OCI-LY1 (cell line): Measurements from ENCODE around the gene LRRFIP2.
A peak's percentile ranks its signal among the peaks of the same experiment; 100 is the strongest.

Source experiments
- H2AFZ ChIP-seq: fragments of 200-600 bp; sonication (generic), shearing (Covaris generic); 2 replicates; pipeline ENCODE4 v1.6.0; 2014; ENCODE audit warnings: antibody characterized with exemption, mild to moderate bottlenecking, low read length
- H3F3A ChIP-seq: fragments of 200-600 bp; sonication (generic), shearing (Covaris generic); 2 replicates; pipeline ENCODE4 v1.6.0; 2014; ENCODE audit warnings: mild to moderate bottlenecking, antibody characterized with exemption, low read length, moderate library complexity; ENCODE audit not compliant: insufficient read depth
- H3K27ac ChIP-seq: fragments of 200-600 bp; sonication (generic); 2 replicates; pipeline ENCODE4 v1.5.1; 2014; ENCODE audit warnings: low read length, mixed run types, mild to moderate bottlenecking, low read depth; ENCODE audit not compliant: poor library complexity, severe bottlenecking
- H3K27me3 ChIP-seq: fragments of 200-600 bp; sonication (generic); 2 replicates; pipeline ENCODE4 v1.6.0; 2014; ENCODE audit warnings: antibody characterized with exemption, mild to moderate bottlenecking, low read length, moderate library complexity; ENCODE audit not compliant: insufficient read depth
- H3K36me3 ChIP-seq: fragments of 200-600 bp; sonication (generic); 2 replicates; pipeline ENCODE4 v1.6.1; 2014; ENCODE audit warnings: mild to moderate bottlenecking, antibody characterized with exemption, low read length, moderate library complexity, mixed read lengths; ENCODE audit not compliant: insufficient read depth
- H3K4me1 ChIP-seq: fragments of 200-600 bp; sonication (generic); 2 replicates; pipeline ENCODE4 v1.5.1; 2014; ENCODE audit warnings: mild to moderate bottlenecking, low read length, moderate library complexity; ENCODE audit not compliant: insufficient read depth, severe bottlenecking
- H3K4me2 ChIP-seq: fragments of 200-600 bp; sonication (generic), shearing (Covaris generic); 2 replicates; pipeline ENCODE4 v1.6.1; 2014; ENCODE audit warnings: low read length
- H3K4me3 ChIP-seq: fragments of 200-600 bp; sonication (generic); 2 replicates; pipeline ENCODE4 v1.5.1; 2014; ENCODE audit warnings: low read length, low read depth, mild to moderate bottlenecking, mixed read lengths; ENCODE audit not compliant: poor library complexity, severe bottlenecking
- H3K79me2 ChIP-seq: fragments of 200-600 bp; shearing (Covaris generic); 2 replicates; pipeline ENCODE4 v1.6.1; 2016; ENCODE audit warnings: mixed run types, low read length, mixed read lengths; ENCODE audit not compliant: insufficient read depth
- H3K9ac ChIP-seq: fragments of 200-600 bp; sonication (generic), shearing (Covaris generic); 2 replicates; pipeline ENCODE4 v1.6.1; 2014; ENCODE audit warnings: mild to moderate bottlenecking, low read length, mixed read lengths
- H3K9me2 ChIP-seq: fragments of 200-600 bp; sonication (generic), shearing (Covaris generic); 2 replicates; pipeline ENCODE4 v1.6.1; 2014; ENCODE audit warnings: low read depth, mild to moderate bottlenecking, low read length, mixed read lengths
- H3K9me3 ChIP-seq: fragments of 200-600 bp; shearing (Covaris generic); 2 replicates; pipeline ENCODE4 v1.6.1; 2014; ENCODE audit warnings: low read length, mixed read lengths
- H4K20me1 ChIP-seq: fragments of 200-600 bp; sonication (generic), shearing (Covaris generic); 2 replicates; pipeline ENCODE4 v1.6.0; 2016; ENCODE audit warnings: mild to moderate bottlenecking, low read length; ENCODE audit not compliant: insufficient read depth
- EZH2 ChIP-seq: fragments of 200-600 bp; sonication (generic), shearing (Covaris generic); IDR thresholded peaks from 2 replicates; pipeline ENCODE4 v1.8.0; 2017; ENCODE audit warnings: borderline replicate concordance, mixed run types, mild to moderate bottlenecking, antibody characterized with exemption, low read length, moderate library complexity, mixed read lengths
- TF ChIP-seq, protein P1 (sequence below): fragments of 200-600 bp; sonication (generic), shearing (Covaris generic); IDR thresholded peaks from 2 replicates; pipeline ENCODE4 v1.5.1; 2017; ENCODE audit warnings: mild to moderate bottlenecking, antibody characterized with exemption, low read length, moderate library complexity, mixed read lengths

LRRFIP2 gene

DNA sequence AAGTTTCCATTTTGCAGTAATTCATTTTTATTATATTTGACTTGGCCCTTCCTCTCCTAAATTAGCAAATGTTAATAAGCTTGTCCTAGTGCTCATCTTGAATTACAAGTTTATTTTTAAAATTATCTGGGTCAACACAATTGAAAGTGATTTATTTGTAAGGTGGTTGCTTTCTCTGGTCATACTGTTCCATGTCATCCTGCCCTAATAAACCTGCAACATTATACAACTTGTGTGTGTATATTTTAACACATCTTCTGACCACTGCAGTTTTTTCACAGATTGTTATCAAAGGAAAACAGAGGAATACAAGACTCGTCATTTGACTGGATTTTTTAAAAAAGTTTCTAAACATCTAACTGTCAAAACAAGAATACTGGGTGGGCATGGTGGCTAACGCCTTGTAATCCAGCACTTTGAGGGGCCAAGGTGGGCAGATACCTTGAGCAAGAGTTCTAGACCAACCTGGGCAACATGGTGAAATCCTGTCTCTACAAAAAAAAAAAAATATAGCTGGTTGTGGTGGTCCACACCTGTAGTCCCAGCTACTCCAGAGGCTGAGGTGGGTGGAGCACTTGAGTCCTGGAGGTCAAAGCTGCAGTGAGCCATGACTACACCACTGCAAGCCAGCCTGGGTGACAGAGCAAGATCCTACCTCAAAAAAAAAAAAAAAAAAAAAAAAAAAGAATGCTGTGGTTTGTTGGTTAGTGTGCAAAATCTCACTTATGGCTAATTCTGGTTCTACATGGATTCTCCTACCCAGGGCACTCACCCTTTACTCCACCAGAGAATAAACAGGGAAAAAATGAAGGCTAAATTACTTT, 5.0 kb upstream of the LRRFIP2 start:
- no peaks in the 10 kb centered on the region for H3K9me2 ChIP-seq
- H3K9me3 ChIP-seq, result no peaks in the 10 kb centered on the region
- no peaks in the 10 kb centered on the region for H3K36me3 ChIP-seq
- H3K79me2 ChIP-seq, result peaks cover 28% of the 10 kb centered on the region
- no peak overlapping the region for H2AFZ ChIP-seq
- H3K27me3 ChIP-seq, result no peaks in the 10 kb centered on the region
- no peaks in the 10 kb centered on the region for H4K20me1 ChIP-seq
- H3F3A ChIP-seq, result peaks cover 4% of the 10 kb centered on the region; the same call in 1 of the 2 replicates
- H3K4me2 ChIP-seq, result no peak overlapping the region
- H3K9ac ChIP-seq, result no peak overlapping the region
- H3K4me3 ChIP-seq, result no peak overlapping the region
- peaks cover 33% of the 10 kb centered on the region for H3K4me1 ChIP-seq
- TF ChIP-seq, protein P1, sequence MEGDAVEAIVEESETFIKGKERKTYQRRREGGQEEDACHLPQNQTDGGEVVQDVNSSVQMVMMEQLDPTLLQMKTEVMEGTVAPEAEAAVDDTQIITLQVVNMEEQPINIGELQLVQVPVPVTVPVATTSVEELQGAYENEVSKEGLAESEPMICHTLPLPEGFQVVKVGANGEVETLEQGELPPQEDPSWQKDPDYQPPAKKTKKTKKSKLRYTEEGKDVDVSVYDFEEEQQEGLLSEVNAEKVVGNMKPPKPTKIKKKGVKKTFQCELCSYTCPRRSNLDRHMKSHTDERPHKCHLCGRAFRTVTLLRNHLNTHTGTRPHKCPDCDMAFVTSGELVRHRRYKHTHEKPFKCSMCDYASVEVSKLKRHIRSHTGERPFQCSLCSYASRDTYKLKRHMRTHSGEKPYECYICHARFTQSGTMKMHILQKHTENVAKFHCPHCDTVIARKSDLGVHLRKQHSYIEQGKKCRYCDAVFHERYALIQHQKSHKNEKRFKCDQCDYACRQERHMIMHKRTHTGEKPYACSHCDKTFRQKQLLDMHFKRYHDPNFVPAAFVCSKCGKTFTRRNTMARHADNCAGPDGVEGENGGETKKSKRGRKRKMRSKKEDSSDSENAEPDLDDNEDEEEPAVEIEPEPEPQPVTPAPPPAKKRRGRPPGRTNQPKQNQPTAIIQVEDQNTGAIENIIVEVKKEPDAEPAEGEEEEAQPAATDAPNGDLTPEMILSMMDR, result no peak
- no peak for TF ChIP-seq EZH2
- H3K27ac ChIP-seq, result no peak overlapping the region

DNA sequence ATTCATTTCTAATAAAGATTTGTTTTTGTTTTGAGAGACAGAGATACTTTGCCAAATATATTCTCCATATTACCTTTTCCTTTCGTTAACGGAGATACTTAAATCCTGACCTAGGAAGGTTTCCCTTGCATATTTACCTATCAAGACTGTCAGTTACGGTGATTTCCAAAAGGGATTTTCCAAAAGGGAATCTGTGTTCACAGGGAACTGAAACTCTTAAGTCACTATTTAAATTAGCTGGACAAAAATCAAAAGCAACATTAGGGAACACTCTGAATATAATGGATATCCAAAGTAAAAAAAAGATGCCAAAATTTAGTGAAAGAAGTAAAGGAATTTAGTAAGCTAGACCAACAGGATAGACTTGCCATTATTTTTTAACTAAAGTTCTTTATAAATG, 576 bp downstream of the LRRFIP2 start:
- Histone ChIP-seq H3K4me2 (peak overlapping the region; percentile 90), H3K9me2 (no peaks in the 10 kb centered on the region), H3F3A (no peaks in the 10 kb centered on the region), H3K36me3 (peaks cover 8% of the 10 kb centered on the region; the same call in 1 of the 2 replicates), H2AFZ (no peak overlapping the region), H3K27me3 (no peaks in the 10 kb centered on the region), H3K4me1 (peaks cover 37% of the 10 kb centered on the region), H4K20me1 (no peaks in the 10 kb centered on the region), H3K9me3 (no peaks in the 10 kb centered on the region), H3K27ac (no peak overlapping the region), H3K79me2 (peaks cover 51% of the 10 kb centered on the region), H3K9ac (no peak overlapping the region), H3K4me3 (peak overlapping the region; percentile 92)
- TF ChIP-seq, protein P1, result no peak

DNA sequence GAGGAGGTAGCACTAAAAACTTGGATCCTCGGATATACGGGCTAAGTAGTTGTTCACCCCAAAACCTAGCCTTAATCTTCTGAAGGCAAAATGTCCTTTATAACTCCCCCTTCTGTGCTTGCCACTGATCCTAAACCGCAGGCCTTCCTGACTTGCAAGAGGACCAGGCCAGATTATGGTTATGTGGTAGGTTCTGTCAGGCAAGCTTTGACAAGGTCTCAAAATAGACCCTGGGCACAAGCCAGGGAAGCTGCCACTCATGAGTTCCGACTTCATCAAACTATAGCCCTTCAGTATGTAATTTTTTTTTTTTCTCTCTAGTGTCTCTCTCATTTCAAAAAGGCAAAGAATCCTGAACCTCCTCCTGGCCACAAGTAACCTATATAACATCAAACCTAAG, 3.2 kb downstream of the LRRFIP2 start:
- H3K9me3 ChIP-seq, result no peaks in the 10 kb centered on the region
- H3K79me2 ChIP-seq, result peaks cover 40% of the 10 kb centered on the region
- no peak overlapping the region for H3K9ac ChIP-seq
- H4K20me1 ChIP-seq, result no peaks in the 10 kb centered on the region
- H3K36me3 ChIP-seq, result peaks cover 14% of the 10 kb centered on the region
- no peaks in the 10 kb centered on the region for H3K9me2 ChIP-seq
- H3K4me2 ChIP-seq, result no peak overlapping the region
- no peaks in the 10 kb centered on the region for H3F3A ChIP-seq
- no peak overlapping the region for H3K27ac ChIP-seq
- no peak overlapping the region for H3K4me3 ChIP-seq
- H3K27me3 ChIP-seq, result no peaks in the 10 kb centered on the region
- no peak overlapping the region for H2AFZ ChIP-seq
- TF ChIP-seq, protein P1, result no peak
- TF ChIP-seq EZH2, result no peak
- peaks cover 20% of the 10 kb centered on the region for H3K4me1 ChIP-seq
